Measurements from ENCODE around the gene ADARB1. TPM values are rescaled to one million over a fixed set of nuclear protein-coding genes. Genes with fewer than 3 reads are reported as not detected.
A peak's percentile ranks its signal among the peaks of the same experiment; 100 is the strongest.

The ADARB1 gene
- total RNA-seq, 1 experiment from 2014 or later: 15.8 TPM

DNA sequence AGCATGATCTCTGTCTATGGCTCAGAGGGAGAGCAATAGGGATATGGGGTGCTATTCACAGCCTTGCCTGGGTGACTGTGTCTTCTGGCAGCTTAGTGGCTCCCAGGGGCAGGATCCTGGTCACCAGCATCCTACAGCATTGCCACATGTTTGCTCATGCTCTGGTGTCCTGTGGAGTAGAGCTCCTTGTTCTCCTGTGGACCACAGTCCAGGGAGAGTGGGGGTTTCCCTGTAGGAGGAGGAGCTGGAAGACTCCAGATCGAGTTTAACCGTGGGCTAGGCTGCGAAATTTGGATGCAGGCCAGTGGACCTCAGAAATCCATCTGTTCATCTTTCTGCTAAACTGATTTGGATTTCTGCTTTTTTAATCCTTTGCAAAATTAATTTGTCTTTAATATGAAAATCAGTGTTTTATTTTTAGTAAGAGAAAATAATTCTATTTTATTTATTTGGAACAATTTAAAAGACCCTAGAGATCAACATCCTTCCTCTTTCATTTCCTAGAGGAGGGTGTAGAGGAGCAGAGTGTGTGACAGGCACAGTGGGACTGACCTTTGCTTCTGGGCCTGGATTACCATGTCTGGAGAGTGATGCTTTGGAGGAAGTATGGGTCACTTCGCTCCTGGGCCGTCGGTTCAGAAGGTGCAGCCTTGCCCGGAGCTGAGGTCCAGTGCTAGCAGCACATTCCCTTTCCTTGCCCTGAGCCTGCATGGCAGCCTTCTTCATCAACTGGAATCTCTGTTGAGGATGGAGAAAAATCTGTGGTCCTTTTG lies 17.4 kb downstream of the ADARB1 start:
- no peak overlapping the region for H3K4ac ChIP-seq (ENCODE audit: low read depth, low read length)
- 0 out of 7 replicates have a peak overlapping the region, but pooled peaks of 1 of the 3 experiments have one; percentile 16 for H3K27ac Mint-ChIP-seq
- H3K27me3 Mint-ChIP-seq (ENCODE audit: low read depth): no peaks in the 10 kb centered on the region; the same call in 1 of the 2 replicates
- H3K56ac ChIP-seq (ENCODE audit: insufficient read length, low read depth, low read length): no peak overlapping the region
- no peak overlapping the region for H2BK12ac ChIP-seq (ENCODE audit: insufficient read length, low read depth, low read length)
- no peak overlapping the region for H2BK15ac ChIP-seq (ENCODE audit: low read depth, low read length)
- no peak overlapping the region for H3K27ac ChIP-seq (ENCODE audit: insufficient read length, low read depth, low read length)
- H2BK120ac ChIP-seq (ENCODE audit: low read depth, low read length, poor library complexity, severe bottlenecking): no peak overlapping the region
- H3K9me3 Mint-ChIP-seq: no peaks in the 10 kb centered on the region
- H4K91ac ChIP-seq (ENCODE audit: insufficient read length, low read depth, low read length): no peak overlapping the region
- no peak overlapping the region for H3K4me2 ChIP-seq (ENCODE audit: insufficient read depth, insufficient read length, low read length)
- H3K4me3 Mint-ChIP-seq: no peak overlapping the region
- TF ChIP-seq, protein P1, sequence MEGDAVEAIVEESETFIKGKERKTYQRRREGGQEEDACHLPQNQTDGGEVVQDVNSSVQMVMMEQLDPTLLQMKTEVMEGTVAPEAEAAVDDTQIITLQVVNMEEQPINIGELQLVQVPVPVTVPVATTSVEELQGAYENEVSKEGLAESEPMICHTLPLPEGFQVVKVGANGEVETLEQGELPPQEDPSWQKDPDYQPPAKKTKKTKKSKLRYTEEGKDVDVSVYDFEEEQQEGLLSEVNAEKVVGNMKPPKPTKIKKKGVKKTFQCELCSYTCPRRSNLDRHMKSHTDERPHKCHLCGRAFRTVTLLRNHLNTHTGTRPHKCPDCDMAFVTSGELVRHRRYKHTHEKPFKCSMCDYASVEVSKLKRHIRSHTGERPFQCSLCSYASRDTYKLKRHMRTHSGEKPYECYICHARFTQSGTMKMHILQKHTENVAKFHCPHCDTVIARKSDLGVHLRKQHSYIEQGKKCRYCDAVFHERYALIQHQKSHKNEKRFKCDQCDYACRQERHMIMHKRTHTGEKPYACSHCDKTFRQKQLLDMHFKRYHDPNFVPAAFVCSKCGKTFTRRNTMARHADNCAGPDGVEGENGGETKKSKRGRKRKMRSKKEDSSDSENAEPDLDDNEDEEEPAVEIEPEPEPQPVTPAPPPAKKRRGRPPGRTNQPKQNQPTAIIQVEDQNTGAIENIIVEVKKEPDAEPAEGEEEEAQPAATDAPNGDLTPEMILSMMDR (conservative IDR thresholded peaks at IDR 0.05): no peak
- no peaks in the 10 kb centered on the region for H3K4me1 ChIP-seq (ENCODE audit: insufficient read depth, low read length)
- no peak overlapping the region for H4K8ac ChIP-seq (replicated peaks; ENCODE audit: insufficient read length, low read depth, low read length)
- no peak overlapping the region for H3K23ac ChIP-seq (ENCODE audit: insufficient read length, low read depth, low read length)
- no peak overlapping the region for H2AFZ ChIP-seq (ENCODE audit: low read length)
- no peak overlapping the region for H3K14ac ChIP-seq (ENCODE audit: insufficient read depth, low read length)
- H2BK20ac ChIP-seq (ENCODE audit: low read depth, low read length, poor library complexity, severe bottlenecking): no peak overlapping the region
- no peak overlapping the region for H3K9ac ChIP-seq (ENCODE audit: extremely low read depth, insufficient read length, low read length)
- H3K23me2 ChIP-seq (ENCODE audit: insufficient read length, low read depth, low read length, poor library complexity, severe bottlenecking): no peaks in the 10 kb centered on the region
- H4K5ac ChIP-seq (ENCODE audit: insufficient read length, low read depth, low read length): no peak overlapping the region
- DNase-seq: no peak
- H4K20me1 ChIP-seq (ENCODE audit: control insufficient read depth, insufficient read depth, insufficient read length): no peaks in the 10 kb centered on the region
- H3K79me2 ChIP-seq (ENCODE audit: insufficient read depth, low read length): no peaks in the 10 kb centered on the region
- H3K4me1 Mint-ChIP-seq: peaks cover 0 to 11% of the 10 kb centered on the region in 2 experiments; a peak in 1 of 4 replicates
- no peak overlapping the region for H2AK5ac ChIP-seq (ENCODE audit: insufficient read length, low read length)
- no peak overlapping the region for H3K18ac ChIP-seq (ENCODE audit: insufficient read length, low read depth, low read length)
- H3K36me3 Mint-ChIP-seq (ENCODE audit: insufficient read depth in 1 of 3, low read depth in 3 of 3): no peaks in the 10 kb centered on the region
- no CpG with 5 or more reads among the region's 7 CpGs for WGBS (ENCODE audit: extremely low coverage, insufficient read length, low lambda C conversion rate)
- no peak overlapping the region for H3T11ph ChIP-seq (ENCODE audit: low read length)
- H3K27me3 ChIP-seq (ENCODE audit: insufficient read depth, low read length): no peaks in the 10 kb centered on the region; the same call in 1 of the 2 replicates
- no peak overlapping the region for H2BK5ac ChIP-seq (ENCODE audit: insufficient read length, low read length)
- H3K79me1 ChIP-seq (ENCODE audit: insufficient read depth, low read depth, low read length, poor library complexity, severe bottlenecking): no peaks in the 10 kb centered on the region
- no peaks in the 10 kb centered on the region for H3K9me3 ChIP-seq (ENCODE audit: control insufficient read depth, low read depth, low read length)
